GM13976 (cell line): ENCODE results near the gene WDR41.
"Not testable (repeated sequence)": the region's sequence is repeated elsewhere in the genome, so short reads cannot be mapped to it uniquely, and the experiment has no call there.

Experiments used
- DNase-seq: peaks from one replicate; pipeline ENCODE4 v3.0.0; 2012; ENCODE audit warnings: low spot score
- in situ Hi-C: fragments of 300-500 bp; cut with MboI; formaldehyde crosslinking; loops from one replicate; pipeline ENCODE4 v1.12.0; 2022; ENCODE audit warnings: low sequenced_read_pairs, mixed read lengths, inconsistent platforms; ENCODE audit not compliant: unreplicated experiment
- TF ChIP-seq, protein P1 (sequence below): IDR thresholded peaks from 2 replicates; pipeline ENCODE4 v1.5.1; 2012; ENCODE audit warnings: borderline replicate concordance, mild to moderate bottlenecking; ENCODE audit not compliant: insufficient read depth; ENCODE audit errors: extremely low read depth, missing control alignments, control extremely low read depth

Gene WDR41

DNA sequence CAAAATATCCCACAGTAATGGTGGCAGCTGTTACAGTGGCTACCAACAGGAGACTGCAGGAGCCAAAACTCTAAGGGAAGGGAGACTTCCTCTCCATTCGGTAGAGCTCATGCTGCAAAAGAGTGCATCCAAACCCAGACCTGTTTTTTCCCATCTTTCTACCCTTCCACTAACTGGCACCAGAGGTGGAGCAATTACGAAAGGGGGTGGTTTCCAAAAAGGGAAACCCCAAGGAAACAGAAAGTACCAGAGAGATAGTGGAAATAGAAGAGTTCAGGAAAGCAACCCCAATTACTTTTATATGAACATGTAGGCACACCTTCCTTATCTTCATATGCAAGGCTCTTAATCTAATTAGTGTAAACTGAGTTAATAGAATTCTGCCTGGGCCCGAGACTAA is 7.3 kb upstream of the WDR41 start:
- DNase-seq = no peak
- TF ChIP-seq, protein P1, sequence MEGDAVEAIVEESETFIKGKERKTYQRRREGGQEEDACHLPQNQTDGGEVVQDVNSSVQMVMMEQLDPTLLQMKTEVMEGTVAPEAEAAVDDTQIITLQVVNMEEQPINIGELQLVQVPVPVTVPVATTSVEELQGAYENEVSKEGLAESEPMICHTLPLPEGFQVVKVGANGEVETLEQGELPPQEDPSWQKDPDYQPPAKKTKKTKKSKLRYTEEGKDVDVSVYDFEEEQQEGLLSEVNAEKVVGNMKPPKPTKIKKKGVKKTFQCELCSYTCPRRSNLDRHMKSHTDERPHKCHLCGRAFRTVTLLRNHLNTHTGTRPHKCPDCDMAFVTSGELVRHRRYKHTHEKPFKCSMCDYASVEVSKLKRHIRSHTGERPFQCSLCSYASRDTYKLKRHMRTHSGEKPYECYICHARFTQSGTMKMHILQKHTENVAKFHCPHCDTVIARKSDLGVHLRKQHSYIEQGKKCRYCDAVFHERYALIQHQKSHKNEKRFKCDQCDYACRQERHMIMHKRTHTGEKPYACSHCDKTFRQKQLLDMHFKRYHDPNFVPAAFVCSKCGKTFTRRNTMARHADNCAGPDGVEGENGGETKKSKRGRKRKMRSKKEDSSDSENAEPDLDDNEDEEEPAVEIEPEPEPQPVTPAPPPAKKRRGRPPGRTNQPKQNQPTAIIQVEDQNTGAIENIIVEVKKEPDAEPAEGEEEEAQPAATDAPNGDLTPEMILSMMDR = no peak
- in situ Hi-C loops = no loop called here

DNA sequence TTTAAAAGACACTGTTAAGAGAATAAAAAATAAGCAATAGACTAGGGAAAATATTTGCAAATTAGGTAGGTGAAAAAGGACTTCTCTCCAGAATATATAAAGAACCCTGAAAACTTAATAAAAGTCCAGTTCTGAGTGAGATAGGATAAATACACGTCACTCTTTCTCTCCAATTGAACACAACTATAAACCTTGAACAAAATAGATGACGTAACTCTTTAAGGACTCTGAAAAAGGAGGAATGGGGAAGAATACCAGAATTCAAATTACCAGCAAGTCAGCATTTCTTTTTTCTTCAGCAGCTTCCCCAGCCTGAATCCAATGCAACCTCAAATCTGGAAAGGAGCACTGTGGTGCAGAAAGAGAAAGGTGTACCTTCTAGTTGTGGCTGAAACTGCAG is 6.8 kb upstream of the WDR41 start:
- in situ Hi-C loops = no loop called here
- DNase-seq = no peak
- TF ChIP-seq, protein P1 = no peak

DNA sequence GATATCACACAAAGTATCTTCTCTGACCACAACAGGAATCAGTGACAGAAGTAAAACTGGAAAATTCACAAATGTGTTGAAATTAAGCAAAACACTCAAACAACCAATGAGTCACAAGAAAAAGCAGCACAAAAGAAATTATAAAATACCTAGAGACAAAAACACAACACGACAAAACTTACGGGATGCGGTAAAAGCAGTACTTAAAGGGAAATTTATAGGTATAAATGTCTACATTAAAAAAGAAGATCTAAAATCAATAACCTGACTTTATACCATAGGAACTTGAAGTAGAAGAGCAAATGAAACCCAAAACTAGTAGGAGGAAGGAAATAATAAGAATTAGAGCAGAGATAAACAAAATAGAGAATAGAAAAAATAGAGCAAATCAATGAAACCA is 2.8 kb upstream of the WDR41 start:
- in situ Hi-C loops = no loop called here
- TF ChIP-seq, protein P1 = no peak
- no peak for DNase-seq

DNA sequence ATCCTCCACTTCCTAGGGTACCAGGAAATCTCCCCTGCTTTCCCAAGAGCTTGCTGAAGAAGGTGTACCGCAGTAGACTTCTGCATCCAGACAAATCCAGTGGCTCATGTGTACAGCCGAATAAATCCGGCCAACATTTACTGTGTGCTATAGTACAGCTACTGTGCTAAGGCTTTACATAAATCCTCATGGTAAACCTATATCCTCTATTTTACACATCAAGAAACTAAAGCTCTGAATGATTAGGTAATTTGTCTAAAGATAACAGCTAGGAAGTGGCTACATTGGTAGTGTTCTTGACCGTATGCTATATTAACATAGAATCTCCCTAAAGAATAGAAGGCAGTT is 511 bp upstream of the WDR41 start:
- TF ChIP-seq, protein P1 = no peak
- in situ Hi-C loops = no loop called here
- DNase-seq = no peak

DNA sequence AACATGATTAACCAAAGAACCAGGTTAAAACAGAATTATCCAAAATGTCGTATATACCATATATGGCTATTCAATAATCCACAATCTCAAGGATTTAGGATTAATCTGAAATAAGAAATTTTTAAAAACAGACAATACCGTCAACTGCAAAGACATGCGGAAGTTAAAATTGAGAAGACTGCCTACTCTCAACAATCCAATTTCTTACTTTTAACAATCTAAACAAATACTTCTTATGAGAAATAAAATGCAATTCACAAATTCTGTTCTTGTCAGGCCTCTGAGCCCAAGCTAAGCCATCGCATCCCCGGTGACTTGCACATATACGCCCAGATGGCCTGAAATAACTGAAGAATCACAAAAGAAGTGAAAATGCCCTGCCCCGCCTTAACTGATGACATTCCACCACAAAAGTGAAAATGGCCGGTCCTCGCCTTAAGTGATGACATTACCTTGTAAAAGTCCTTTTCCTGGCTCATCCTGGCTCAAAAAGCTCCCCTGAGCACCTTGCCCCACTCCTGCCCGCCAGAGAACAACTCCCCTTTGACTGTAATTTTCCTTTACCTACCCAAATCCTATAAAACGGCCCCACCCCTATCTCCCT is 1.3 kb downstream of the WDR41 start:
- in situ Hi-C loops, DNase-seq: not testable (repeated sequence)

DNA sequence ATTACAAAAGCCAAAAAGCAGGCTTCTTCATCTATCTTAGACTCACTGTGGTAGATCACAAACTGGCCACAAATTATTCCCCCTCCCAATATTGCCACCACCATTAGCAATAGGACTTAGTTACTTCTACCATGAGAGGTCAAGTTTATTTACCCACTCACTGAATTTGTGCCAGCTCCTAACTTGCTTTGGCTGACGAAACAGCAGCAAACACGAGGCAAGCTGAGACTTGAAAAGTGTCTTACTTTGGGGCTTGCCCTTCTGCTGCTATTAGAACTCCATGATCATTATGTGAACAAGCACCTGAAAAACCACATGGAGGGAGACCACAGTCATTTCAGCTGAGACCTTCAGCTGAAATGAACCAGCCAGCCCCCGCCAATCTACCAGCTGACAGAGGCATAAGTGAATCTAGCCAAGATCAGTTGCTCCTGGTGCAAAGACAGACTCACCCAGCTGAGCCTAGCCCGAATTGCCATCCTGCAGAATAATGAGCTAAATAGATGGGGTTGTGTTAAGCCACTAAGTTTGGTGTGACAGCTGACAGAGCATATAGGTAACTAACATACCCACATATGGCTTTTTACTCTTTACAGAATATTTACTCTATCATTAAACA is 5.7 kb downstream of the WDR41 start:
- DNase-seq = no peak
- in situ Hi-C loops = no loop called here

DNA sequence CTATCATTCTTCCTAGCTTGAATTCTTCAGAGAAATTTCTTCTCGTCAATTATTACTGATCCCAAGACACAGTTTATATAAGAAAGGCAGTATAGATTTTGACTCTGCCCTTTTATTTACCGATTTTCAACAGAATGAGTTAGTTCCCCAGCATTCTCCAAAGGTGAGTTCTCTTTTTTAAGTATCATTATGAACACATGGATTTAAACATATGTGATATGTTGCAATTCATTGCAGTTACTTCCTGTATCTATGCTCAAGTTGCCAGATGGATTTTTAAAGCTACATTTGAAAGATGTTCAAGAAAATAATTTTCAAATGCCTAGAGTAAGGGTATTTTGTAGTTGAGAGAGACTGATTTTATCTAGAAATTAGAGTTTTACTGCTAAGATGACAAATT is 8.4 kb downstream of the WDR41 start:
- DNase-seq = no peak
- in situ Hi-C loops = no loop called here
- TF ChIP-seq, protein P1 = no peak

More for the DNA sequence above, 5.7 kb downstream of the WDR41 start:
- TF ChIP-seq, protein P1 = no peak

DNA sequence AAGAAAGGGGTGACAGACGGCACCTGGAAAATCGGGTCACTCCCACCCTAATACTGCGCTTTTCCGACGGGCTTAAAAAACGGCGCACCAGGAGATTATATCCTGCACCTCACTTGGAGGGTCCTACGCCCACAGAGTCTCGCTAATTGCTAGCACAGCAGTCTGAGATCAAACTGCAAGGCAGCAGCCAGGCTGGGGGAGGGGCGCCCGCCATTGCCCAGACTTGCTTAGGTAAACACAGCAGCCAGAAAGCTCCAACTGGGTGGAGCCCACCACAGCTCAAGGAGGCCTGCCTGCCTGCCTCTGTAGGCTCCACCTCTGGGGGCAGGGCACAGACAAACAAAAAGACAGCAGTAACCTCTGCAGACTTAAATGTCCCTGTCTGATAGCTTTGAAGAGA is 17.1 kb downstream of the WDR41 start:
- in situ Hi-C loops = not testable (repeated sequence)

DNA sequence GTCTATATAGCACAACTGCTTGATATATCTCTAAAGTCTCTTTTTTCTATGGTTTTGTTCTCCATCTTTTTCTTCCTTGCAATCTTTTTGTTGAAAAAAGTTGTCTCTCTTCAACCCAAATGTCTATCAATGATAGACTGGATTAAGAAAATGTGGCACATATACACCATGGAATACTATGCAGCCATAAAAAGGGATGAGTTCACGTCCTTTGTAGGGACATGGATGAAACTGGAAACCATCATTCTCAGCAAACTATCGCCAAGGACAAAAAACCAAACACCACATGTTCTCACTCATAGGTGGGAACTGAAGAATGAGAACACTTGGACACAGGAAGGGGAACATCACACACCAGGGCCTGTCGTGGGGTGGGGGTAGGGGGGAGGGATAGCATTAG is 23.2 kb downstream of the WDR41 start:
- in situ Hi-C loops, DNase-seq: not testable (repeated sequence)

More for the DNA sequence above, 17.1 kb downstream of the WDR41 start:
- not testable (repeated sequence) for DNase-seq
